WTC11 (cell line): ENCODE results near the gene CALHM4. TPM values are rescaled to one million over a fixed set of nuclear protein-coding genes. Genes with fewer than 3 reads are reported as not detected.

Source experiments
- ATAC-seq: fragments of 200-7000 bp; cut with Tn5 transposase; 2 replicates; pipeline ENCODE4 v1.10.0; 2021; ENCODE audit warnings: mild to moderate bottlenecking, moderate library complexity
- CTCF ChIA-PET: fragments of 300-600 bp; sonication (Branson Sonifier 250); formaldehyde crosslinking; loops from one replicate; lab custom pipeline; 2021; ENCODE audit warnings: antibody characterized with exemption; lab: Charles Lee
- POLR2A ChIA-PET: fragments of 350-600 bp; sonication (Branson Sonifier 250); formaldehyde crosslinking; loops from one replicate; lab custom pipeline; 2021; ENCODE audit warnings: antibody characterized with exemption; lab: Charles Lee
- DNase-seq: peaks from one replicate; pipeline ENCODE4 v3.0.0; 2021; ENCODE audit warnings: low spot score
- H3K27ac Mint-ChIP-seq: 2 replicates; pipeline ENCODE4 v1.8.0; 2021; ENCODE audit warnings: mixed read lengths
- H3K27me3 Mint-ChIP-seq: 2 replicates; pipeline ENCODE4 v1.8.0; 2021; ENCODE audit warnings: low read depth, mild to moderate bottlenecking, moderate library complexity, mixed read lengths
- H3K36me3 Mint-ChIP-seq: 2 replicates; pipeline ENCODE4 v1.8.0; 2021; ENCODE audit warnings: mixed read lengths
- H3K4me1 Mint-ChIP-seq: 2 replicates; pipeline ENCODE4 v1.8.0; 2022; ENCODE audit warnings: mixed read lengths
- H3K4me3 Mint-ChIP-seq: 2 replicates; pipeline ENCODE4 v1.8.0; 2021; ENCODE audit warnings: mild to moderate bottlenecking, moderate library complexity, mixed read lengths
- H3K9me3 Mint-ChIP-seq: 2 replicates; pipeline ENCODE4 v1.8.0; 2021; ENCODE audit warnings: mixed read lengths
- AFF4 ChIP-seq: sonication (generic); formaldehyde crosslinking; IDR thresholded peaks from 2 replicates; pipeline ENCODE4 v1.8.1; 2023; ENCODE audit warnings: mild to moderate bottlenecking, missing genetic modification reagents, borderline replicate concordance
- AR ChIP-seq: fragments of 250-450 bp; sonication (Bioruptor Pico); IDR thresholded peaks from 2 replicates; pipeline ENCODE4 v1.9.0; 2021; ENCODE audit warnings: mild to moderate bottlenecking
- GABPB1 ChIP-seq: sonication (generic); formaldehyde crosslinking; IDR thresholded peaks from 2 replicates; pipeline ENCODE4 v1.8.1; 2023; ENCODE audit warnings: mild to moderate bottlenecking, missing genetic modification reagents
- GRHL2 ChIP-seq: fragments of 250-450 bp; sonication (Bioruptor Pico); IDR thresholded peaks from 2 replicates; pipeline ENCODE4 v1.8.0; 2022; ENCODE audit warnings: mild to moderate bottlenecking, moderate library complexity; ENCODE audit not compliant: insufficient replicate concordance, severe bottlenecking
- HMGA2 ChIP-seq: fragments of 250-450 bp; sonication (Bioruptor Pico); IDR thresholded peaks from 2 replicates; pipeline ENCODE4 v1.4.0; 2021; ENCODE audit warnings: mild to moderate bottlenecking, moderate library complexity
- JUN ChIP-seq: sonication (generic); formaldehyde crosslinking; IDR thresholded peaks from 2 replicates; pipeline ENCODE4 v1.8.0; 2023; ENCODE audit warnings: mild to moderate bottlenecking, missing genetic modification reagents
- MYBL2 ChIP-seq: sonication (generic); formaldehyde crosslinking; IDR thresholded peaks from 2 replicates; pipeline ENCODE4 v1.8.1; 2023; ENCODE audit warnings: mild to moderate bottlenecking, moderate library complexity, missing genetic modification reagents
- PRRX2 ChIP-seq: fragments of 250-450 bp; sonication (Bioruptor Pico); IDR thresholded peaks from 2 replicates; pipeline ENCODE4 v1.8.0; 2021; ENCODE audit warnings: mild to moderate bottlenecking
- RELA ChIP-seq: sonication (generic); formaldehyde crosslinking; IDR thresholded peaks from 2 replicates; pipeline ENCODE4 v1.8.1; 2022; ENCODE audit warnings: missing genetic modification reagents, mild to moderate bottlenecking, borderline replicate concordance
- ZNF425 ChIP-seq: fragments of 250-450 bp; sonication (Bioruptor Pico); conservative IDR thresholded peaks from 2 replicates; pipeline ENCODE4 v1.9.0; 2021; ENCODE audit warnings: mild to moderate bottlenecking
- ZNF532 ChIP-seq: fragments of 250-450 bp; sonication (Bioruptor Pico); IDR thresholded peaks from 2 replicates; pipeline ENCODE4 v1.9.0; 2021; ENCODE audit warnings: mild to moderate bottlenecking, borderline replicate concordance
- total RNA-seq: library from RNA; stranded (reverse); gene quantifications from 3 replicates; pipeline ENCODE4 v1.2.3, GENCODE V29; 2021
- TF ChIP-seq, protein P1 (sequence below): sonication (generic); formaldehyde crosslinking; IDR thresholded peaks from 2 replicates; pipeline ENCODE4 v1.8.0; 2022; ENCODE audit warnings: mild to moderate bottlenecking, missing genetic modification reagents

CALHM4 gene
- total RNA-seq, 1 experiment from 2014 or later = not detected

- Mint-ChIP-seq H3K27ac (no peak overlapping the region), H3K4me3 (no peak overlapping the region), H3K27me3 (no peaks in the 10 kb centered on the region), H3K36me3 (no peaks in the 10 kb centered on the region), H3K9me3 (no peaks in the 10 kb centered on the region), H3K4me1 (no peaks in the 10 kb centered on the region)
- ChIA-PET CTCF (no interaction called here), POLR2A (no interaction called here)
- TF ChIP-seq, protein P1, sequence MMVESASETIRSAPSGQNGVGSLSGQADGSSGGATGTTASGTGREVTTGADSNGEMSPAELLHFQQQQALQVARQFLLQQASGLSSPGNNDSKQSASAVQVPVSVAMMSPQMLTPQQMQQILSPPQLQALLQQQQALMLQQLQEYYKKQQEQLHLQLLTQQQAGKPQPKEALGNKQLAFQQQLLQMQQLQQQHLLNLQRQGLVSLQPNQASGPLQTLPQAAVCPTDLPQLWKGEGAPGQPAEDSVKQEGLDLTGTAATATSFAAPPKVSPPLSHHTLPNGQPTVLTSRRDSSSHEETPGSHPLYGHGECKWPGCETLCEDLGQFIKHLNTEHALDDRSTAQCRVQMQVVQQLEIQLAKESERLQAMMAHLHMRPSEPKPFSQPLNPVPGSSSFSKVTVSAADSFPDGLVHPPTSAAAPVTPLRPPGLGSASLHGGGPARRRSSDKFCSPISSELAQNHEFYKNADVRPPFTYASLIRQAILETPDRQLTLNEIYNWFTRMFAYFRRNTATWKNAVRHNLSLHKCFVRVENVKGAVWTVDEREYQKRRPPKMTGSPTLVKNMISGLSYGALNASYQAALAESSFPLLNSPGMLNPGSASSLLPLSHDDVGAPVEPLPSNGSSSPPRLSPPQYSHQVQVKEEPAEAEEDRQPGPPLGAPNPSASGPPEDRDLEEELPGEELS (CRISPR knock-in tag) = no peak
- TF ChIP-seq JUN (CRISPR knock-in tag) (no peak), ZNF425 (no peak)
- no peak for ATAC-seq
- no peak for DNase-seq
These were observed 25.6 kb downstream of the CALHM4 start for GRCh38 chr6:116579143-116579542.

DNA sequence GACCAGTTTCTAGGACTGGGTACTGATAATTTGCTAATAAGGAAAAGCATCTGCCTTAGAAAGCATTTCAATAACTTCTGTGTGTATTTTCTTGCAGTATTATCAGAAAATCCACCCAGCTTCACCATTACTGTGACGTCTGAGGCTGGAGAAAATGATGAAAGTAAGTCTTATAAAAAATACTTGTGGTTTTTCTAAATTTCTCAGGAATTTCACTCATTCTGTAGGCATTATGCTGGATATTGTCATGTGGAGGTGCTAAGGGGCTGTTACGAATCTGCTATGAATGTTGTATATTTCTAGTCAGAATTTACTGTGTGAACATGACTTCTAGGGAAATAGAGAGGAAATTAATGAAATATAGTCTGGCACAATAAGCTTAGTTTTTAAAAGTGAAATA is 26.6 kb downstream of the CALHM4 start:
- H3K36me3 Mint-ChIP-seq = no peaks in the 10 kb centered on the region
- CTCF ChIA-PET = no interaction called here
- no peaks in the 10 kb centered on the region for H3K9me3 Mint-ChIP-seq
- ATAC-seq = no peak
- POLR2A ChIA-PET = no interaction called here
- H3K27ac Mint-ChIP-seq = no peak overlapping the region
- no peak for TF ChIP-seq ZNF532 (CRISPR knock-in tag)
- H3K4me1 Mint-ChIP-seq = no peaks in the 10 kb centered on the region
- no peak overlapping the region for H3K4me3 Mint-ChIP-seq
- DNase-seq = no peak
- no peaks in the 10 kb centered on the region for H3K27me3 Mint-ChIP-seq

- Mint-ChIP-seq H3K4me1 (no peaks in the 10 kb centered on the region), H3K27me3 (no peaks in the 10 kb centered on the region), H3K9me3 (no peaks in the 10 kb centered on the region), H3K27ac (no peak overlapping the region), H3K36me3 (peaks cover 13% of the 10 kb centered on the region), H3K4me3 (no peak overlapping the region)
- no peak for DNase-seq
- ATAC-seq = no peak
- TF ChIP-seq RELA (CRISPR knock-in tag) (no peak), AFF4 (no peak), PRRX2 (CRISPR knock-in tag) (no peak), HMGA2 (CRISPR knock-in tag) (no peak), MYBL2 (CRISPR knock-in tag) (no peak), GABPB1 (CRISPR knock-in tag) (no peak), GRHL2 (CRISPR knock-in tag) (no peak), AR (CRISPR knock-in tag) (no peak)
- CTCF ChIA-PET = no interaction called here
- POLR2A ChIA-PET = no interaction called here
These were observed 32.7 kb downstream of the CALHM4 start for GRCh38 chr6:116586276-116586675.
